Naive thymus-derived CD4-positive, alpha-beta T cell (primary cell): ENCODE measurements around the gene CAV1. TPM values are rescaled to one million over a fixed set of nuclear protein-coding genes. Genes with fewer than 3 reads are reported as not detected.

Experiments
- ATAC-seq: fragments of 150-1000 bp; cut with Tn5 transposase; 2 replicates; pipeline ENCODE4 v1.10.0; 2021; ENCODE audit warnings: mild to moderate bottlenecking, moderate library complexity
- CTCF ChIA-PET: fragments of 350-600 bp; sonication (Branson Sonifier 250); formaldehyde crosslinking; loops from one replicate; lab custom pipeline; 2021; ENCODE audit warnings: antibody characterized with exemption; lab: Charles Lee
- POLR2A ChIA-PET: fragments of 350-600 bp; sonication (Branson Sonifier 250); formaldehyde crosslinking; loops from one replicate; lab custom pipeline; 2021; ENCODE audit warnings: antibody characterized with exemption, inconsistent platforms; lab: Charles Lee
- DNase-seq, 9 donors: peaks; one replicate each; pipeline versions ENCODE4 v3.0.0 to v3.0.0-alpha.2; 2020 to 2022; ENCODE audit warnings: mixed read lengths in 1 of 9
- H3K27ac ChIP-seq: one replicate; pipeline ENCODE4 v1.7.0; 2013; ENCODE audit warnings: mild to moderate bottlenecking, low read depth, low read length, moderate library complexity
- H3K27me3 ChIP-seq, 2 donors: one replicate each; pipeline ENCODE4 v1.7.0; 2013; ENCODE audit warnings: low read length in 2 of 2, mild to moderate bottlenecking in 2 of 2, moderate library complexity in 2 of 2; ENCODE audit not compliant: control insufficient read depth in 2 of 2, insufficient read depth in 2 of 2
- H3K36me3 ChIP-seq, 3 experiments: 1 replicate in 2 of 3; 2 replicates in 1 of 3; pipeline ENCODE4 v1.7.0; 2013; ENCODE audit warnings: low read length in 3 of 3, mild to moderate bottlenecking in 3 of 3, moderate library complexity in 1 of 3; ENCODE audit not compliant: insufficient read depth in 3 of 3, control insufficient read depth in 2 of 3
- H3K4me1 ChIP-seq, 2 donors: one replicate each; pipeline ENCODE4 v1.7.0; 2013; ENCODE audit warnings: low read length in 2 of 2, mild to moderate bottlenecking in 2 of 2, moderate library complexity in 1 of 2; ENCODE audit not compliant: control insufficient read depth in 2 of 2, insufficient read depth in 2 of 2
- H3K4me3 ChIP-seq: 2 replicates; pipeline ENCODE4 v1.7.0; 2013; ENCODE audit warnings: mild to moderate bottlenecking, low read length
- H3K9me3 ChIP-seq, 3 experiments: 1 replicate in 2 of 3; 2 replicates in 1 of 3; pipeline ENCODE4 v1.7.0; 2013; ENCODE audit warnings: low read length in 3 of 3; ENCODE audit not compliant: control insufficient read depth in 2 of 3
- H3K27ac Mint-ChIP-seq, 9 donors: one replicate each; pipeline ENCODE4 v1.8.0; 2020 to 2022; ENCODE audit warnings: mixed read lengths in 9 of 9, mild to moderate bottlenecking in 8 of 9, moderate library complexity in 5 of 9, inconsistent platforms in 2 of 9
- H3K27me3 Mint-ChIP-seq, 5 donors: one replicate each; pipeline ENCODE4 v1.8.0; 2021 to 2022; ENCODE audit warnings: mixed read lengths in 5 of 5, mild to moderate bottlenecking in 1 of 5
- H3K36me3 Mint-ChIP-seq, 5 donors: one replicate each; pipeline ENCODE4 v1.8.0; 2020 to 2022; ENCODE audit warnings: mixed read lengths in 5 of 5, mild to moderate bottlenecking in 3 of 5, inconsistent platforms in 1 of 5
- H3K4me1 Mint-ChIP-seq, 7 donors: one replicate each; pipeline ENCODE4 v1.8.0; 2020 to 2022; ENCODE audit warnings: mixed read lengths in 7 of 7, mild to moderate bottlenecking in 3 of 7, inconsistent platforms in 1 of 7
- H3K4me3 Mint-ChIP-seq, 10 donors: one replicate each; pipeline ENCODE4 v1.8.0; 2020 to 2022; ENCODE audit warnings: mild to moderate bottlenecking in 10 of 10, mixed read lengths in 10 of 10, moderate library complexity in 6 of 10, inconsistent platforms in 2 of 10
- H3K9me3 Mint-ChIP-seq, 11 donors: one replicate each; pipeline ENCODE4 v1.8.0; 2020 to 2022; ENCODE audit warnings: mixed read lengths in 11 of 11, mild to moderate bottlenecking in 4 of 11, inconsistent platforms in 1 of 11, moderate library complexity in 1 of 11
- intact Hi-C, 2 donors: fragments of 100-400 bp; cut with micrococcal nuclease; formaldehyde crosslinking; loops; one replicate each; pipeline ENCODE4 v1.15.1; 2023
- polyA plus RNA-seq, 2 donors: library from polyadenylated mRNA; unstranded; fragments of 300-500 nt; fragmentation: Illumina TruSeq; gene quantifications; one replicate each; pipeline ENCODE4 v1.2.3, GENCODE V29; 2021
- total RNA-seq, 6 experiments: library from RNA in 5 of 6; stranded (reverse) in 5 of 6; gene quantifications; 1 replicate in 5 of 6; 2 replicates in 1 of 6; pipeline ENCODE4 v1.2.3 and lab custom pipeline; 2021 to 2026

The CAV1 gene
- total and polyA plus RNA-seq, 7 experiments from 2014 or later = 0.19 to 0.39 TPM; not detected in 5

GRCh38 chr7:116575853-116576252 is 51.0 kb downstream of the CAV1 start:
- ChIA-PET CTCF (no interaction called here), POLR2A (no interaction called here)
- no peaks in the 10 kb centered on the region for H3K9me3 Mint-ChIP-seq
- Histone ChIP-seq H3K27ac (no peak overlapping the region), H3K36me3 (no peaks in the 10 kb centered on the region), H3K4me1 (no peaks in the 10 kb centered on the region), H3K4me3 (no peak overlapping the region), H3K27me3 (no peaks in the 10 kb centered on the region), H3K9me3 (no peaks in the 10 kb centered on the region)
- H3K4me1 Mint-ChIP-seq = peaks cover 0 to 4% (median 0%) of the 10 kb centered on the region in 7 donors
- no peak for ATAC-seq
- H3K36me3 Mint-ChIP-seq = no peaks in the 10 kb centered on the region
- no peak overlapping the region for H3K4me3 Mint-ChIP-seq
- no peak for DNase-seq
- H3K27ac Mint-ChIP-seq = no peak overlapping the region
- H3K27me3 Mint-ChIP-seq = peaks cover 4 to 11% (median 5%) of the 10 kb centered on the region in 5 donors
- intact Hi-C loops = no loop called here

DNA sequence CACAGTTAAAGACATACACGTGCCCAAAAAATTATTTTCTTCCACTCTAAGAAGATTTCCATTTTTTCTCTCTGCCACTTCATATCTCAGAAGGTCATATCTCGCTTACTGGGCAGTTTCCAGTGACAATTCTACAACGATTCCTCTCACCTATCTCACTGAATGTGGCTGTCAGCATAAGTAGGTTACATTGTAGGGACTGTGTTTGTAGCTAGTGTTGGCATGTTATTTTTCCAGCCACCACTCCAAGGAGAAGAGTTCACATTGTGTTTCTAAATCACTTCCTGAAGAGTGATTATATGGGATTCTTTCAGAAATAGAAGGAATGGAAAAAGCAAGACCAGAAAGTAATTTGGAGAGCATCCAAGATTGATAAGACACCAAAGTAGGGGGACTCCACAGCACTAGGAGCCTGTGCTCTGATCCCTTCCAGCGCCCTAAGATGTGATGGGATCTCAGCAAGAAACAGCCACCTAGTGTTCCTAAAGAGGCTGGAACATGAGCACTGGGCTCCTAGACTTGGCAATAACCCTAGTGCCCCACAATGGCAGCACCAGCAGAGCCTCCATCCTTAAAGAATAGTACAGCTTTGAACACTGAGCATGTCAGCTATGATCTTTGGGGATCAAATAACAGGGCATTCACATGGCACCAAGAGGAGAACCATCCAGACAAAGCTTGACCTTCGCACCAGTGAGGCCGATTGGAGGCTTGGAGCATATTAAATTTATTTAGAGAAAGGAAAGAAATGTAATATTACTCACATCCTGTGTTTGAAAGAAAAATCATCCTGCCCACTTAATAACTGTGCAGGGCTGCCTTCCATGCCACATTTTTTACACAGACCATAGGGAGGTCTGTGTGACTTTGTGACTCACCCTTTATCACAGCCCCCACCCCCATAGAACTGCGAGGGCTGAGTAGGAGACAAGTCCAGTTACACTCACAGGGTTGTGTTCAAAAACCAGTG is 51.8 kb downstream of the CAV1 start:
- peaks cover 0 to 4% (median 0%) of the 10 kb centered on the region in 7 donors for H3K4me1 Mint-ChIP-seq
- ATAC-seq = no peak
- intact Hi-C loops = no loop called here
- CTCF ChIA-PET = interaction anchor here (1.5 kb wide), 1 partner anchor 12 kb away, joined by 4 read pairs; no protein-coding TSS in a partner anchor
- H3K27me3 Mint-ChIP-seq = peaks cover 0 to 8% (median 4%) of the 10 kb centered on the region in 5 donors
- H3K4me3 Mint-ChIP-seq = no peak overlapping the region
- Histone ChIP-seq H3K4me1 (no peaks in the 10 kb centered on the region), H3K36me3 (no peaks in the 10 kb centered on the region), H3K27me3 (no peaks in the 10 kb centered on the region), H3K4me3 (no peak overlapping the region), H3K27ac (no peak overlapping the region), H3K9me3 (no peaks in the 10 kb centered on the region)
- peak in 1 of 9 donors; percentile 28 for DNase-seq
- no peaks in the 10 kb centered on the region for H3K9me3 Mint-ChIP-seq
- POLR2A ChIA-PET = no interaction called here
- H3K36me3 Mint-ChIP-seq = no peaks in the 10 kb centered on the region
- no peak overlapping the region for H3K27ac Mint-ChIP-seq

DNA sequence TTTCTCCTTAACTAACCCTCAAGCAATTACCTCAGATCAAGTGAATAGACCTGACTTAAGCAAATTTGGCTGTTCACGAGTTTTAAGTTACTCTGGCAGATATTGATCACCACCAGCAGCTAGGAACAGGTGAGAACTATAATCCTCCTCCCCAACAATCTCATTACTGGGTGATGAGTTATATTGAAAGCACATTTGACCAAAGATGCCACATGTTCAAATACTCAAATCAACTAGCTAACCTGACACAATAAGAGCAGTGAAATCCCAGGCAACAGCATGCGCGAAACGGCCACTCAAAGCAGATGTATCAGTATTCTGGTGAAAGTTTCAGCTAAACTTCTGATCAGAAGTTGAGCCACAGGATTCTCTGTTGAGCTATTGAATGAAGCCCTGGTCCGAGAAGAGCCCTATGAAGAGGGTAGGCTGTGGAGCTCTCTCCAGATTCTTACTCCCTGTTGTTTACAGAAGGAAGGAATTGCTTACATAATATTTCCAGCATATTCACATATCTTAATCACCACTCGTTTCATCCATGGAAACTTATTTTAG is 52.6 kb downstream of the CAV1 start:
- no peak overlapping the region for H3K4me3 Mint-ChIP-seq
- Histone ChIP-seq H3K4me1 (no peaks in the 10 kb centered on the region), H3K27ac (no peak overlapping the region), H3K27me3 (no peaks in the 10 kb centered on the region), H3K9me3 (no peaks in the 10 kb centered on the region), H3K36me3 (no peaks in the 10 kb centered on the region), H3K4me3 (no peak overlapping the region)
- H3K9me3 Mint-ChIP-seq = no peaks in the 10 kb centered on the region
- no peak overlapping the region for H3K27ac Mint-ChIP-seq
- peaks cover 0 to 4% (median 0%) of the 10 kb centered on the region in 7 donors for H3K4me1 Mint-ChIP-seq
- no peak for DNase-seq
- no peaks in the 10 kb centered on the region for H3K36me3 Mint-ChIP-seq
- ATAC-seq = no peak
- CTCF ChIA-PET = interaction anchor here (0.6 to 1.5 kb wide), 2 partner anchors 12 to 403 kb away, joined by 3 to 4 read pairs; no protein-coding TSS in a partner anchor
- peaks cover 0 to 8% (median 0%) of the 10 kb centered on the region in 5 donors for H3K27me3 Mint-ChIP-seq
- POLR2A ChIA-PET = no interaction called here
- intact Hi-C loops = no loop called here

- no peak overlapping the region for H3K4me3 ChIP-seq
- DNase-seq (no peak), ATAC-seq (no peak)
- ChIA-PET POLR2A (no interaction called here), CTCF (no interaction called here)
- Mint-ChIP-seq H3K9me3 (no peaks in the 10 kb centered on the region), H3K27ac (no peak overlapping the region), H3K36me3 (no peaks in the 10 kb centered on the region), H3K27me3 (peaks cover 0 to 8% (median 0%) of the 10 kb centered on the region in 5 donors), H3K4me3 (no peak overlapping the region), H3K4me1 (peaks cover 2 to 10% (median 7%) of the 10 kb centered on the region in 7 donors)
- no peaks in the 10 kb centered on the region for H3K4me1 ChIP-seq
- intact Hi-C loops = no loop called here
- H3K27ac ChIP-seq = no peak overlapping the region
- H3K36me3 ChIP-seq = no peaks in the 10 kb centered on the region
- H3K27me3 ChIP-seq = no peaks in the 10 kb centered on the region
- no peaks in the 10 kb centered on the region for H3K9me3 ChIP-seq
Measured at GRCh38 chr7:116578526-116578925, 53.7 kb downstream of the CAV1 start.

DNA sequence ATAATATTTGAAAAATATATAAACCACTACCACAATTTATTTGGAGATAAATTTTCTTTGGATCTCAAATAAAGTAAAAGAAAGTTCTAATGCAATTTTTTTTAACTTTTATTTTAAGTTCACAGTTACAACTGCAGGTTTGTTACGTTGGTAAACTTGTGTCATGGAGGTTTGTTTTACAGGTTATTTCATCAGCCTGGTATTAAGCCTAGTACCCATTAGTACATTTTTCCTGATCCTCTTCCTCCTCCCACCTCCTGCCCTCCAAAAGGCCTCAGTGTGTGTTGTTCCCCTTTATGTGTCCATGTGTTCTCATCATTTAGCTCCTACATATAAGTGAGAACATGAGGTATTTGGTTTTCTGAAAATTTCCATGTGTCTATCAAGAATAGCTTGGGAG is 54.5 kb downstream of the CAV1 start:
- no peaks in the 10 kb centered on the region for H3K9me3 ChIP-seq
- no peaks in the 10 kb centered on the region for H3K27me3 ChIP-seq
- ATAC-seq = no peak
- H3K27ac ChIP-seq = no peak overlapping the region
- H3K36me3 Mint-ChIP-seq = no peaks in the 10 kb centered on the region
- peaks cover 2 to 15% (median 7%) of the 10 kb centered on the region in 7 donors for H3K4me1 Mint-ChIP-seq
- H3K9me3 Mint-ChIP-seq = no peaks in the 10 kb centered on the region
- H3K4me1 ChIP-seq = no peaks in the 10 kb centered on the region
- CTCF ChIA-PET = no interaction called here
- no peak overlapping the region for H3K4me3 Mint-ChIP-seq
- POLR2A ChIA-PET = no interaction called here
- no peak overlapping the region for H3K27ac Mint-ChIP-seq
- intact Hi-C loops = no loop called here
- no peak for DNase-seq
- H3K36me3 ChIP-seq = no peaks in the 10 kb centered on the region
- H3K27me3 Mint-ChIP-seq = peaks cover 0 to 8% (median 0%) of the 10 kb centered on the region in 5 donors
- no peak overlapping the region for H3K4me3 ChIP-seq

- no peak for ATAC-seq
- intact Hi-C loops = loop anchor here in 1 of 2 donors (10.0 kb wide), 1 partner anchor 55 kb away; the partner anchor contains the start of gene CAV1
- Mint-ChIP-seq H3K9me3 (no peaks in the 10 kb centered on the region), H3K27me3 (peaks cover 0 to 8% (median 0%) of the 10 kb centered on the region in 5 donors), H3K4me3 (no peak overlapping the region), H3K4me1 (peaks cover 2 to 15% (median 7%) of the 10 kb centered on the region in 7 donors), H3K27ac (no peak overlapping the region), H3K36me3 (no peaks in the 10 kb centered on the region)
- Histone ChIP-seq H3K4me1 (no peaks in the 10 kb centered on the region), H3K27ac (no peak overlapping the region), H3K27me3 (no peaks in the 10 kb centered on the region), H3K36me3 (no peaks in the 10 kb centered on the region), H3K9me3 (no peaks in the 10 kb centered on the region), H3K4me3 (no peak overlapping the region)
- ChIA-PET POLR2A (no interaction called here), CTCF (no interaction called here)
- DNase-seq = no peak
Measured at GRCh38 chr7:116579835-116580234, 55.0 kb downstream of the CAV1 start.
